Frontal cortex (tissue), 4 donors: Measurements from ENCODE around the gene TMEFF2. TPM values are rescaled to one million over a fixed set of nuclear protein-coding genes. Genes with fewer than 3 reads are reported as not detected.
A peak's percentile ranks its signal among the peaks of the same experiment; 100 is the strongest.

Experiments
- DNase-seq, 2 donors: peaks; one replicate each; pipeline ENCODE4 v3.0.0; 2012; ENCODE audit warnings: low spot score in 2 of 2
- FAIRE-seq: peaks from 2 replicates; lab custom pipeline; 2012; peaks lifted over from hg19 to GRCh38; lab: Jason Lieb, UNC
- total RNA-seq: library from RNA; depleted of rRNA; stranded (reverse); fragments of >200 nt; gene quantifications from one replicate; pipeline ENCODE4 v1.2.3, GENCODE V29; 2014
- donor health status: control.
- donor health status: control.
- donor health status: control.

Gene TMEFF2
- total RNA-seq, 1 donor from 2014 or later, result 37.5 TPM

DNA sequence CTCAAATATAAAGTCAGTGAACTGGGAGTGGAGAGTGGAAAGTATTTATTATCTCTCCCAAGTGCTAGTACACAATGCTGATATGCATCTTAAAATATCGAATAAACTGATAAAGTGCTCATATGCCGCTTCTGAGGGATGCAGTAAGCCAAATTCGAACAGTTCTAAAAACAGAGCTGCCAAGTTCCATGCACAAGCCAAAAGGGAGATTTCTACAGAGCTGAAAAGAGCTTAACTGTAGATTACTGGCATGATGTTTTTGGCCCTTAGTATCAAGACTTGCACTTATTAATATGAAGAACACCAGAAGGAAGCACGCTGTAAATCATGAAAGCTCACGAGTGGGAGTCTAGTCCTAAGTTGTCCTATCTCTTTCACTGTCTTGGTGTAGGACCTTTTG lies 7.9 kb downstream of the TMEFF2 start:
- DNase-seq, result no peak
- no peak for FAIRE-seq

DNA sequence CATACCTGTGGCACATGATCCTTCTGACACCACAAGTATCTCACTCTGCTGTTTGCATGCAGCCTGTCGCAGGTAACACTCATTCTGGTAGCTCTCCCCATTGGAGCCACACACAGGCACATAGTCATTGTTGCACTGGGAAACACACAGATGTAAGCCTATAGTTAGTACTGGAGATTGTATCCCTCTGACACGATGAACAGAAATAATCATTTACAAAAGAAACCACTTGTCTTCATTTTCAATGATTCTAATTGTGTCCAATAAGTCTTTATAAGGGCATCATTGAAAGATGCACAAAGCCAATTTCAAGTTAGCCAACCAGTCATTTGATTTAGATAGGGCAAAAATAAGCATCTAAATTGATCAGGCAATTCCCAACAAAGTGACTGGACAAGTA lies 10.4 kb downstream of the TMEFF2 start:
- DNase-seq, result no peak
- peak; percentile 42 for FAIRE-seq

GRCh38 chr2:192183296-192183695 lies 11.4 kb downstream of the TMEFF2 start:
- DNase-seq (no peak), FAIRE-seq (no peak)

- no peak for FAIRE-seq
- no peak for DNase-seq
Observed at GRCh38 chr2:192166946-192167345, 27.8 kb downstream of the TMEFF2 start.

GRCh38 chr2:192165842-192166241 lies 28.9 kb downstream of the TMEFF2 start:
- DNase-seq, result no peak
- no peak for FAIRE-seq

DNA sequence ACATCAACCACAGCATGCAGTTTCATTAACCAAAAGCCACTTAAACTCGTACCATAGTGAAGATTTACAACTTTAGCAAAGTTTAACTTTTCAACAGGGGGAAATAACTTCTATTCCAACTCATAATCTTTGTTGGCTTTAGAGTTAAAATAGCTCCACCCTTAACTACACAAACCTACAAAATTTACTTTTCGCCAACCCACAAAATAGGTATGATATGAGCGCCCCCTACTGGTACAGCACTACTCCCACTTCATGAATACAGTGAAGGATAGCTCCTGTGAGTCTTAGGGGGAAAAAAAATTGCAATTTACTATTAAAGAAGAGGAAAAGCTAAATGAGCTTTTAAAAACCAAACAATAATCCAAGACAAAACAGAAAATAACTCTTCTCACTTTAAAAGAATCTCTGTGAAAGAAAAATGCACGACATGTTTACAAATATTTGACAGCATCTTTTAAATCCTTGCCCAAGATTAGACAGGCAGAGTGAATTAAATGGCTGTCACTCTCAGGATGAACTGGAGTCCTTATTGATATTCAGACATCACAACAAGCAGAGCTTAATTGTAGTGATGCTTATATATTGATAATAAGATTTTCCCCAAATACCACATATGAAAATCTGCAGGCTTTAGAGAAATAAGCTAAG lies 32.2 kb downstream of the TMEFF2 start:
- DNase-seq (peak in 1 of 2 donors; percentile 3), FAIRE-seq (peak; percentile 87)

DNA sequence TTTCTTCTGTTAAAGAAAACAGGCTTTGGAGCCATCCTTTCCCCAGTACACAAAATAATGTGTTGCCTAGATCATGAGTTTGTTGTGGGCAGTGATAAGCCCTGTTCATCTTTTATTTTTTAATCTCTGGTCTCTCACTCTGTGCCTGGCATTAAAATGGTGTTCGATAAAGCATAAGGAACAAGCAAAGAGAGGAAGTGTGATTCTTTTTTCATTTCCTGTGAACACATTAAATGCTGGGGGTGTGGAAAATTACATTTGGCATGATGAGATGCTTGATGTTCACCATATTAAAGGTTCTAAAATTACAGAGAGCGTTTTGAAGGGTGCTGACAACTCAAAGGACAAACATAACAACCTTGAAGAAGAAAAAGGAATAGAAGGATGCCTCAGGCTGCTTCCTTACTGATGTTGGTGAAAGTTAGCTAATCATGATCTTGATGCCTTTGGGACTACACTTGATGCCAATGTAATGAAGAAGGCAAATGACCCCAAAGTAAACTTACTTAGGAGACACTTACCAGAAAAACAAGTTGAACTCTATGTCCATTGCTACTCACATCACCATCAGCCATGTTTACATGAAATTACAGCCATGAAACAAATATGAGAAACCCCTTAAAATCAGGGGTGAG lies 33.0 kb downstream of the TMEFF2 start:
- no peak for FAIRE-seq
- no peak for DNase-seq

- no peak for DNase-seq
- FAIRE-seq, result no peak
Observed at GRCh38 chr2:192159736-192160135, 35.0 kb downstream of the TMEFF2 start.

- no peak for FAIRE-seq
- DNase-seq, result no peak
Observed at GRCh38 chr2:192159208-192159607, 35.5 kb downstream of the TMEFF2 start.

- FAIRE-seq (no peak), DNase-seq (no peak)
Observed at GRCh38 chr2:192157776-192158175, 37.0 kb downstream of the TMEFF2 start.

GRCh38 chr2:192155511-192156118 lies 39.1 kb downstream of the TMEFF2 start:
- no peak for DNase-seq
- no peak for FAIRE-seq

DNA sequence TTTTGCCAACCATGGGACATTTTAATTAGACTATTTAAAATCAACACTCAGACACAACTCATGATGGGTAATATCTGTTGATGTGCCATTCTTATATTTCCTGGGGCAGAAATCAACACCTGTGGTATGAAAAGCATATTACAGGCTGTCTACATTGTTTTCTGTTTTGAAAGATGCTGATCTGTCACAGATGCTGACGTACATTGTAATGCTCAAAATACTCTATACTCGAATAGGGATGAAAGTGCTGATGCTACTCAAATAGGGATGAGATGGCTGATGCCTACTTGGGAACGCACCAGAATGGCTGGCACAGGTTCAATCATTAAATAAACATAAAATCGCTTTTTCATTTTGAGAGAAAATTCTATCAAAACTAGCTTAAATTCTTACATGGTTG lies 41.2 kb downstream of the TMEFF2 start:
- FAIRE-seq, result no peak

DNA sequence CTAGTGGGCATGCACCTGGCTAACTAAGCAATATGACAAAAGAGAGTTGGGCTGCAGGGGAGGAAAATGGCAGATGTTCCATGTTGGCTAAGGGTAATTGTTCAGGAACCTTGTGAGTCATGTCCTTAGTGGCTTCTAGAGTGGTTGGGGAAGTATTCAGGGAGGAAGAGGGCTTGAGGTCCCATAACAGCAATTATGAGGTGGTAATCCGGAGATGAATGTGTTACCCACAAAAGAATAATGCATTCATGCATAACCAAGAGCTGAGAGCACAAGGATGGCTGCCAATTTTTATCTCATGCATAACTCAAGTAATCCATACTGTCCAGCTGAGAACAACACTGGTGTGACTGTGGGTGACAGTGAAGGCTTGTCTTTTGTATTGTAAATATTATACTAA lies 42.9 kb downstream of the TMEFF2 start:
- no peak for FAIRE-seq

More for the DNA sequence above, 41.2 kb downstream of the TMEFF2 start:
- no peak for DNase-seq

DNA sequence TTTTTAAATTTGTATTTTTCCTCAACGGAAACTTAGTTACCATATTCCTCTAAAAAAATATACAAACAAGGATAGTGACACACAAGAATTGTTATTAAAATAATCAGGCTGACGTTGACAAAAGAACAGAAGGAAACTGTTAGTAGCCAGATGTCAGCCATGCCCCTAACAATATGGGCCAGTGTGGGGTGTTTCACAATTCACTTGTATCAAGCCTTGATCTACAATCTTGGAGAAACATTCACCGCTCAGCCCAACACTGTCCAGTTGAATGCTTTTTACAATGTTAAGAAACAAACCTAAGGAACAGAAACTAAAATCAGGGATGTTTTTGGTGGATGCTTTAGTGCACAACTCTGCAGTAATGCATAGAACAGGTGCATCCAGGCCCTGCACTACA lies 44.6 kb downstream of the TMEFF2 start:
- DNase-seq (no peak), FAIRE-seq (no peak)

More for the DNA sequence above, 42.9 kb downstream of the TMEFF2 start:
- DNase-seq, result no peak

GRCh38 chr2:192148620-192149321 lies 46.0 kb downstream of the TMEFF2 start:
- FAIRE-seq (no peak), DNase-seq (no peak)

DNA sequence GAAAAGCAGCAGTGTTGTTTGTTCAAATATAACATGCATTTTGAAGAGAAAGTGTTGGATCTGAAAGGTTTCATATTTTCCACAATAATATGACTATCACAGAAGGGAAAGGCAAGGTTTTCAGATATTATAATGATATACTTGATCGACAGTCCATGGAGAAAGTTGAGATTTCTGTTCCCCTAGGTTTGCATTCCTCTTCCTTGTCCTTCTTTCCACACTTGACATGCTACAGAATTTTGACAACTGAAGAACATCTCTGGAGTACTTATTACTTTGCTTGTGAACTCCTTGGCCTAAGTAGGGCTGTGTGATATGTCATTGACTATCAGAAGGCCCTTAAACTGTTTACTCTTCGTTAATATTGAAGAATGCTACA lies 46.5 kb downstream of the TMEFF2 start:
- no peak for DNase-seq
- FAIRE-seq, result no peak

GRCh38 chr2:192146069-192147015 lies 48.4 kb downstream of the TMEFF2 start:
- peak; percentile 36 for FAIRE-seq

GRCh38 chr2:192145496-192145895 lies 49.2 kb downstream of the TMEFF2 start:
- no peak for FAIRE-seq
- no peak for DNase-seq

More at GRCh38 chr2:192146069-192147015, 48.4 kb downstream of the TMEFF2 start:
- no peak for DNase-seq

DNA sequence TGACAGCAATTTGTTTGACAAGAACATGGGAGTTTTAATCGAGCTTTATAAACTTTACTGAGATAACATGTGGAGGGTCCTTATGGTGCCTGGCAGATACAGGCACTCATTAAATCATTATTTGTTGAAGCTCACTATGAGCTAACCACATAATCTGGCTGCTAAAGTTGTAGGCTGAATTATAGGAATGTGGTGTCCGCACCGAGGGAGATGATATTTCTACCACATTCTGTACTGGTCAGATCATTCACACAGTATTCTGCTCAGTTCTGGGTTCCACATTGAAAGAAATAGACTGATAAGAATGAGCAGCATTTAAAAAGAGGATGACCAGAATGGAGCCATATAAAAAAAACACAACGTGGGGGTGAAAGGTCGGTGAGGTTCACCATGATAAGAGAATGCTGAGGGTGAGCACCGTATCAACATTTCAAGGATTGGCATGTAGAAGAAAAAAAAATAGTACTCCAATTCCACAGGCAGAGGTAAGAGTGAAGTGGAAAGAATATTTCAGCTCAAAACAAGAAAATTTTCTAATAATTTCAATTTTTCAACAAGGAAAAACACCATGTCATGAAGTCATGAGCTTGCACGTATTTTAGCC lies 54.4 kb downstream of the TMEFF2 start:
- DNase-seq (no peak), FAIRE-seq (no peak)
